RWPE1 (cell line): Measurements from ENCODE around the gene FNTB.

Source experiments
- CTCF ChIA-PET: fragments of 350-600 bp; sonication (Branson Sonifier 250); formaldehyde crosslinking; extraction: SDS; loops from one replicate; lab custom pipeline; 2021; lab: Yijun Ruan, JAX
- POLR2A ChIA-PET: fragments of 400-600 bp; formaldehyde crosslinking; extraction: SDS; loops from one replicate; lab custom pipeline; 2020; ENCODE audit warnings: antibody characterized with exemption; ENCODE audit not compliant: low non-redundant PET; lab: Yijun Ruan, JAX
- DNase-seq: peaks from one replicate; pipeline ENCODE4 v3.0.0; 2012; ENCODE audit warnings: low spot score
- H3K27ac ChIP-seq: fragments of 450-650 bp; 2 replicates; pipeline ENCODE4 v1.5.1; 2017
- CTCF ChIP-seq: fragments of 450-650 bp; conservative IDR thresholded peaks from 2 replicates; pipeline ENCODE4 v1.5.1; 2017; ENCODE audit warnings: low read depth, mild to moderate bottlenecking

FNTB gene

GRCh38 chr14:64958201-64958600 is 28.5 kb upstream of the FNTB start:
- no peak for DNase-seq
- TF ChIP-seq CTCF, result no peak
- CTCF ChIA-PET, result interaction anchor here (0.6 to 0.7 kb wide), 2 partner anchors 302 to 1173 kb away, joined by 3 read pairs; no protein-coding TSS in a partner anchor
- no peak overlapping the region for H3K27ac ChIP-seq
- POLR2A ChIA-PET, result no interaction called here

- POLR2A ChIA-PET, result no interaction called here
- no peak for TF ChIP-seq CTCF
- H3K27ac ChIP-seq, result no peak overlapping the region
- no peak for DNase-seq
- CTCF ChIA-PET, result interaction anchor here (0.6 to 0.9 kb wide), 2 partner anchors 61 to 93 kb away, joined by 3 read pairs; no protein-coding TSS in a partner anchor
These were observed 28.0 kb upstream of the FNTB start for GRCh38 chr14:64958743-64959142.

- H3K27ac ChIP-seq, result no peak overlapping the region
- ChIA-PET CTCF (interaction anchor here (0.7 kb wide), 1 partner anchor 54 kb away, joined by 3 read pairs; no protein-coding TSS in a partner anchor), POLR2A (no interaction called here)
- DNase-seq, result no peak
- no peak for TF ChIP-seq CTCF
These were observed 25.9 kb upstream of the FNTB start for GRCh38 chr14:64960762-64961276.

- no peak for DNase-seq
- TF ChIP-seq CTCF, result no peak
- CTCF ChIA-PET, result no interaction called here
- H3K27ac ChIP-seq, result no peak overlapping the region
- POLR2A ChIA-PET, result no interaction called here
These were observed 23.1 kb upstream of the FNTB start for GRCh38 chr14:64963611-64964010.

- CTCF ChIA-PET, result no interaction called here
- POLR2A ChIA-PET, result no interaction called here
- no peak for TF ChIP-seq CTCF
- DNase-seq, result no peak
- H3K27ac ChIP-seq, result no peak overlapping the region
These were observed 21.2 kb upstream of the FNTB start for GRCh38 chr14:64965356-64966000.

GRCh38 chr14:64966976-64967375 is 19.7 kb upstream of the FNTB start:
- no peak for TF ChIP-seq CTCF
- H3K27ac ChIP-seq, result no peak overlapping the region
- POLR2A ChIA-PET, result interaction anchor here (0.8 kb wide), 1 partner anchor 126 kb away, joined by 3 read pairs; no protein-coding TSS in a partner anchor
- DNase-seq, result no peak
- CTCF ChIA-PET, result interaction anchor here (0.7 kb wide), 1 partner anchor 254 kb away, joined by 3 read pairs; no protein-coding TSS in a partner anchor
